ENCODE measurements around the gene TP53I13. TPM values are rescaled to one million over a fixed set of nuclear protein-coding genes. Genes with fewer than 3 reads are reported as not detected.

TP53I13 gene
- total and polyA plus RNA-seq, 2 of the 13 experiments (the other 11 are each of a cell fraction or from before 2014, with no cell fraction given): 16.9 to 25.7 TPM

DNA sequence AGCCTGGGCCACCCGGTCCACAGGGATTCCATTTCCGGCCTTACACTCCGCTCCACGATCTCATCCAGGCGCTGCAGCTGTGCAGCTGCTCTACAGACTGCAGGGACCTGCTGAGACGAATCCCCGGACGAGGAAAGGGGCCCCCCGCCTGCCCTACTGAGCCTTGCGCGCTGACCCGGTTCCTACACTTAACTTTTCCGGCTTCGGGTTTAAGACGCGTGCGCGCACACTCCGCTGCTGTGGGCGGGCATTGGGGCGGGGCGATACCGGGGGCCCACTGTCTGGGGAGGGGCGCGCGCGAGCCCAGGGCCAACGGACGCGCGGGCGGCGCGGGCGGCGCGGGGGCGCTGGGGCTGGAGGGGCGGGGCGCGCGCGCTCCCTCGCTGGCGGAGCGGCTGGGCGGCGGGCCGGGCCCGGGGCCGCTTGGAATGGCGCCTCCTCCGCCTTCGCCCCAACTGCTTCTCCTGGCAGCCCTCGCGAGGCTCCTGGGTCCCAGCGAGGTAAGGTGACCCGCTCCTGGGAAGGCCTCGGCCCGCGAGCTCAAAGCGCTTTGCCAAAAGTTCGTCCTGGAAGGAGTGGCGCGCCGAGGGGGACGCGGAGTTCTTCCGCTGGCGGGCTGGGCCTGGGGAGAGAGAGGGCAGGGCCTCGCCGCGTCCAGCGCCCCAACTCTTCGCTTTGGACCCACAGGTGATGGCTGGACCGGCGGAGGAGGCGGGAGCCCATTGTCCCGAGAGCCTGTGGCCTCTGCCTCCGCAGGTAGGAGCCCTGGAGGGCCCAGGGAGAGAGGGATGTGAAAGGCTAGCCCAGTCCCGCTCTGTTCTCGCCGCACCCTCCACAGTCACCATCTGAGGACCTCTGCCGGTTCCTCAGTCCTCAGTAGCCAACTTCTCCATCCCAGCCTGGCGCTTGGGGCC, at the start of gene TP53I13 (continued):
- TF ChIP-seq ZNF558 (CRISPR knock-in tag; IDR thresholded peaks at IDR 0.05; ENCODE audit: borderline replicate concordance) (peak; percentile 84; the same call in 1 of the 2 replicates), GZF1 (CRISPR knock-in tag; IDR thresholded peaks at IDR 0.05) (no peak), EP300 (IDR thresholded peaks at IDR 0.05; ENCODE audit: low read depth in 2 of 2, low read length in 2 of 2) (no peak), EP300 (CRISPR knock-in tag; IDR thresholded peaks at IDR 0.05; ENCODE audit: borderline replicate concordance) (no peak), GFI1 (CRISPR knock-in tag; IDR thresholded peaks at IDR 0.05; ENCODE audit: borderline replicate concordance) (0 out of 2 replicates have a peak, but pooled peaks have one; percentile 16), ZNF30 (CRISPR knock-in tag; IDR thresholded peaks at IDR 0.05) (no peak), ZNF331 (CRISPR knock-in tag; IDR thresholded peaks at IDR 0.05) (peak; percentile 22; the same call in 1 of the 2 replicates), ZNF431 (CRISPR knock-in tag; IDR thresholded peaks at IDR 0.05; ENCODE audit: borderline replicate concordance, low read depth) (0 out of 2 replicates have a peak, but pooled peaks have one; percentile 59), ZNF577 (CRISPR knock-in tag; IDR thresholded peaks at IDR 0.05; ENCODE audit: borderline replicate concordance, low read depth) (no peak), ZNF263 (CRISPR knock-in tag; IDR thresholded peaks at IDR 0.05) (no peak), TCF12 (IDR thresholded peaks at IDR 0.05) (no peak), TCF12 (CRISPR knock-in tag; IDR thresholded peaks at IDR 0.05) (no peak), SATB2 (CRISPR knock-in tag; IDR thresholded peaks at IDR 0.05) (no peak), RBFOX2 (IDR thresholded peaks at IDR 0.05; ENCODE audit: low read depth, low read length) (peak; percentile 72), BCL6 (CRISPR knock-in tag; IDR thresholded peaks at IDR 0.05) (no peak; the same call in 1 of the 2 replicates), ZNF674 (CRISPR knock-in tag; IDR thresholded peaks at IDR 0.05; ENCODE audit: low read depth) (no peak), GABPB1 (CRISPR knock-in tag; IDR thresholded peaks at IDR 0.05) (no peak; the same call in 1 of the 2 replicates)
- TF ChIP-seq, protein P1, sequence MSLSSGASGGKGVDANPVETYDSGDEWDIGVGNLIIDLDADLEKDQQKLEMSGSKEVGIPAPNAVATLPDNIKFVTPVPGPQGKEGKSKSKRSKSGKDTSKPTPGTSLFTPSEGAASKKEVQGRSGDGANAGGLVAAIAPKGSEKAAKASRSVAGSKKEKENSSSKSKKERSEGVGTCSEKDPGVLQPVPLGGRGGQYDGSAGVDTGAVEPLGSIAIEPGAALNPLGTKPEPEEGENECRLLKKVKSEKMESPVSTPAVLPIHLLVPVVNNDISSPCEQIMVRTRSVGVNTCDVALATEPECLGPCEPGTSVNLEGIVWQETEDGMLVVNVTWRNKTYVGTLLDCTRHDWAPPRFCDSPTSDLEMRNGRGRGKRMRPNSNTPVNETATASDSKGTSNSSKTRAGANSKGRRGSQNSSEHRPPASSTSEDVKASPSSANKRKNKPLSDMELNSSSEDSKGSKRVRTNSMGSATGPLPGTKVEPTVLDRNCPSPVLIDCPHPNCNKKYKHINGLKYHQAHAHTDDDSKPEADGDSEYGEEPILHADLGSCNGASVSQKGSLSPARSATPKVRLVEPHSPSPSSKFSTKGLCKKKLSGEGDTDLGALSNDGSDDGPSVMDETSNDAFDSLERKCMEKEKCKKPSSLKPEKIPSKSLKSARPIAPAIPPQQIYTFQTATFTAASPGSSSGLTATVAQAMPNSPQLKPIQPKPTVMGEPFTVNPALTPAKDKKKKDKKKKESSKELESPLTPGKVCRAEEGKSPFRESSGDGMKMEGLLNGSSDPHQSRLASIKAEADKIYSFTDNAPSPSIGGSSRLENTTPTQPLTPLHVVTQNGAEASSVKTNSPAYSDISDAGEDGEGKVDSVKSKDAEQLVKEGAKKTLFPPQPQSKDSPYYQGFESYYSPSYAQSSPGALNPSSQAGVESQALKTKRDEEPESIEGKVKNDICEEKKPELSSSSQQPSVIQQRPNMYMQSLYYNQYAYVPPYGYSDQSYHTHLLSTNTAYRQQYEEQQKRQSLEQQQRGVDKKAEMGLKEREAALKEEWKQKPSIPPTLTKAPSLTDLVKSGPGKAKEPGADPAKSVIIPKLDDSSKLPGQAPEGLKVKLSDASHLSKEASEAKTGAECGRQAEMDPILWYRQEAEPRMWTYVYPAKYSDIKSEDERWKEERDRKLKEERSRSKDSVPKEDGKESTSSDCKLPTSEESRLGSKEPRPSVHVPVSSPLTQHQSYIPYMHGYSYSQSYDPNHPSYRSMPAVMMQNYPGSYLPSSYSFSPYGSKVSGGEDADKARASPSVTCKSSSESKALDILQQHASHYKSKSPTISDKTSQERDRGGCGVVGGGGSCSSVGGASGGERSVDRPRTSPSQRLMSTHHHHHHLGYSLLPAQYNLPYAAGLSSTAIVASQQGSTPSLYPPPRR (CRISPR knock-in tag; IDR thresholded peaks at IDR 0.05; ENCODE audit: borderline replicate concordance): no peak
- TF ChIP-seq, protein P2, sequence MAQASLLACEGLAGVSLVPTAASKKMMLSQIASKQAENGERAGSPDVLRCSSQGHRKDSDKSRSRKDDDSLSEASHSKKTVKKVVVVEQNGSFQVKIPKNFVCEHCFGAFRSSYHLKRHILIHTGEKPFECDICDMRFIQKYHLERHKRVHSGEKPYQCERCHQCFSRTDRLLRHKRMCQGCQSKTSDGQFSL (CRISPR knock-in tag; IDR thresholded peaks at IDR 0.05): no peak
- TF ChIP-seq, protein P3, sequence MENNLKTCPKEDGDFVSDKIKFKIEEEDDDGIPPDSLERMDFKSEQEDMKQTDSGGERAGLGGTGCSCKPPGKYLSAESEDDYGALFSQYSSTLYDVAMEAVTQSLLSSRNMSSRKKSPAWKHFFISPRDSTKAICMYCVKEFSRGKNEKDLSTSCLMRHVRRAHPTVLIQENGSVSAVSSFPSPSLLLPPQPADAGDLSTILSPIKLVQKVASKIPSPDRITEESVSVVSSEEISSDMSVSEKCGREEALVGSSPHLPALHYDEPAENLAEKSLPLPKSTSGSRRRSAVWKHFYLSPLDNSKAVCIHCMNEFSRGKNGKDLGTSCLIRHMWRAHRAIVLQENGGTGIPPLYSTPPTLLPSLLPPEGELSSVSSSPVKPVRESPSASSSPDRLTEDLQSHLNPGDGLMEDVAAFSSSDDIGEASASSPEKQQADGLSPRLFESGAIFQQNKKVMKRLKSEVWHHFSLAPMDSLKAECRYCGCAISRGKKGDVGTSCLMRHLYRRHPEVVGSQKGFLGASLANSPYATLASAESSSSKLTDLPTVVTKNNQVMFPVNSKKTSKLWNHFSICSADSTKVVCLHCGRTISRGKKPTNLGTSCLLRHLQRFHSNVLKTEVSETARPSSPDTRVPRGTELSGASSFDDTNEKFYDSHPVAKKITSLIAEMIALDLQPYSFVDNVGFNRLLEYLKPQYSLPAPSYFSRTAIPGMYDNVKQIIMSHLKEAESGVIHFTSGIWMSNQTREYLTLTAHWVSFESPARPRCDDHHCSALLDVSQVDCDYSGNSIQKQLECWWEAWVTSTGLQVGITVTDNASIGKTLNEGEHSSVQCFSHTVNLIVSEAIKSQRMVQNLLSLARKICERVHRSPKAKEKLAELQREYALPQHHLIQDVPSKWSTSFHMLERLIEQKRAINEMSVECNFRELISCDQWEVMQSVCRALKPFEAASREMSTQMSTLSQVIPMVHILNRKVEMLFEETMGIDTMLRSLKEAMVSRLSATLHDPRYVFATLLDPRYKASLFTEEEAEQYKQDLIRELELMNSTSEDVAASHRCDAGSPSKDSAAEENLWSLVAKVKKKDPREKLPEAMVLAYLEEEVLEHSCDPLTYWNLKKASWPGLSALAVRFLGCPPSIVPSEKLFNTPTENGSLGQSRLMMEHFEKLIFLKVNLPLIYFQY (CRISPR knock-in tag; IDR thresholded peaks at IDR 0.05; ENCODE audit: borderline replicate concordance): peak; percentile 82; the same call in 1 of the 2 replicates

All from HepG2 (cell line).